IPS-15b (cell line): ENCODE results near the gene FSD1.

Source experiments
- H3K27me3 ChIP-seq: one replicate; pipeline ENCODE4 v1.6.1; 2013; ENCODE audit warnings: low read length; ENCODE audit not compliant: control insufficient read depth, insufficient read depth
- H3K36me3 ChIP-seq: one replicate; pipeline ENCODE4 v1.6.1; 2013; ENCODE audit warnings: low read length; ENCODE audit not compliant: control insufficient read depth, insufficient read depth
- H3K4me1 ChIP-seq: one replicate; pipeline ENCODE4 v1.6.1; 2013; ENCODE audit warnings: mild to moderate bottlenecking, low read length; ENCODE audit not compliant: control insufficient read depth, insufficient read depth
- H3K4me3 ChIP-seq: one replicate; pipeline ENCODE4 v1.5.1; 2013; ENCODE audit warnings: low read depth, low read length
- H3K9ac ChIP-seq: one replicate; pipeline ENCODE4 v1.6.1; 2013; ENCODE audit warnings: low read depth, mild to moderate bottlenecking, low read length
- H3K9me3 ChIP-seq: one replicate; pipeline ENCODE4 v1.6.1; 2013; ENCODE audit warnings: mild to moderate bottlenecking, low read length; ENCODE audit not compliant: control insufficient read depth, insufficient read depth

The FSD1 gene

GRCh38 chr19:4354897-4355296, 50.5 kb downstream of the FSD1 start:
- H3K36me3 ChIP-seq = peaks cover 15% of the 10 kb centered on the region
- H3K27me3 ChIP-seq = no peaks in the 10 kb centered on the region
- H3K9me3 ChIP-seq = no peaks in the 10 kb centered on the region
- H3K4me3 ChIP-seq = no peak overlapping the region
- no peak overlapping the region for H3K9ac ChIP-seq
- H3K4me1 ChIP-seq = no peaks in the 10 kb centered on the region

- no peak overlapping the region for H3K9ac ChIP-seq
- H3K4me1 ChIP-seq = no peaks in the 10 kb centered on the region
- H3K9me3 ChIP-seq = no peaks in the 10 kb centered on the region
- no peaks in the 10 kb centered on the region for H3K27me3 ChIP-seq
- peaks cover 24% of the 10 kb centered on the region for H3K36me3 ChIP-seq
- no peak overlapping the region for H3K4me3 ChIP-seq
These were observed 52.8 kb downstream of the FSD1 start for GRCh38 chr19:4357095-4357797.

- H3K9me3 ChIP-seq = no peaks in the 10 kb centered on the region
- no peak overlapping the region for H3K9ac ChIP-seq
- H3K4me1 ChIP-seq = no peaks in the 10 kb centered on the region
- H3K36me3 ChIP-seq = peaks cover 30% of the 10 kb centered on the region
- no peak overlapping the region for H3K4me3 ChIP-seq
- H3K27me3 ChIP-seq = no peaks in the 10 kb centered on the region
These were observed 53.5 kb downstream of the FSD1 start for GRCh38 chr19:4357921-4358326.

GRCh38 chr19:4358709-4359626, 54.6 kb downstream of the FSD1 start:
- H3K36me3 ChIP-seq = peaks cover 36% of the 10 kb centered on the region
- H3K4me3 ChIP-seq = no peak overlapping the region
- no peak overlapping the region for H3K9ac ChIP-seq
- no peaks in the 10 kb centered on the region for H3K4me1 ChIP-seq
- no peaks in the 10 kb centered on the region for H3K27me3 ChIP-seq
- H3K9me3 ChIP-seq = no peaks in the 10 kb centered on the region

GRCh38 chr19:4359627-4360000, 55.2 kb downstream of the FSD1 start:
- Histone ChIP-seq H3K27me3 (no peaks in the 10 kb centered on the region), H3K4me3 (no peak overlapping the region), H3K36me3 (peaks cover 39% of the 10 kb centered on the region), H3K4me1 (no peaks in the 10 kb centered on the region), H3K9ac (no peak overlapping the region), H3K9me3 (no peaks in the 10 kb centered on the region)

DNA sequence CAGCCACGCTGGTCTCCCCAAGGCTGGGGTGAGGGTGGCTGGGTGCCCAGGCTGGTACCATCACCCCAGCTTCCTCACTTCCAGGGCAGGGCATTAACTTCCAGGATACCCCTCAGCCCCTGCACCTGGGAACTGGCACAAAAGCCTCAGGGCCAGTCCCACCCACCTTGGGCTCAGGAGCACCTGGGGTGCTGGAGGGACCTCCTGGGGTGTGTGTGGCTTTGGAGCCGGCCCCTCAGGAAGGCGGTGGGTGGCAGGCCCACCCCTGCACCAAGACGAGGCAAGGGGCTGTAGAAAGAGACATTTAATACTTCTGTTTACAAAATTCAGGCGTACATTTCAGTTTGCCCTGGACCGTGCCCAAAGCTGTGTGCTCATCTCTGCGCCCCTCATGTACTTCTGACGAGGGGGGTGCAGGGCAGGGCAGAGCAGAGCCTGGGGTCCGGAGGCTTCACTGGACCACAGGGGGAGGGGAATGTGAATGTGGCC, 55.7 kb downstream of the FSD1 start:
- no peak overlapping the region for H3K4me3 ChIP-seq
- no peak overlapping the region for H3K9ac ChIP-seq
- H3K36me3 ChIP-seq = peaks cover 41% of the 10 kb centered on the region
- H3K27me3 ChIP-seq = no peaks in the 10 kb centered on the region
- H3K9me3 ChIP-seq = no peaks in the 10 kb centered on the region
- H3K4me1 ChIP-seq = no peaks in the 10 kb centered on the region

DNA sequence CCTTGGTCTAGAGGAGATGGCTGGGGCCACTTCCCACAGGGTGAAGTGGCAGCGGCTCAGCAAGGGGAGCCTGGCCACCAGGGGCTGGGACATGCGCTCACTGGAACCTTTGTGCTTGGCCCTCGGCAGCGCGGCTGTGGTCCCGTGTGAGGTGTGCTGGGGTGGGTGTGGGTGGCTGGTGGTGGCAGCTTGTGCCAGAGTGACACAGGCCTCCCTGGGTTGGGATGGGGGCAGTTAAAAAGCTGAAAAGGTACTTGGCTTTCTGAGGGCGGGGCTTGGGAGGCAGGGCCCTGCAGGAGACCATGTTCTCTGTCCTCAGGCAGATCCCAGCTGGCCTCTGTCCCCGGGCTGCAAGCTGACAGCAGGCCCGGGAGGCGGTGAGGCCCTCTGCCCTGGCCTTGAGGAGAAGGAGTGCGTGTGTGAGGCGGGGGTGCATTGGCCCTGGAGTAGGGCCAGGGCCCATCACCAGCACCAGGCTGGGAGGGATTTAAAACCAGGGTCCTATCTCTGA, 56.3 kb downstream of the FSD1 start:
- no peaks in the 10 kb centered on the region for H3K4me1 ChIP-seq
- no peak overlapping the region for H3K4me3 ChIP-seq
- no peak overlapping the region for H3K9ac ChIP-seq
- H3K36me3 ChIP-seq = peaks cover 44% of the 10 kb centered on the region
- H3K9me3 ChIP-seq = no peaks in the 10 kb centered on the region
- H3K27me3 ChIP-seq = no peaks in the 10 kb centered on the region

GRCh38 chr19:4361152-4362046, 57.0 kb downstream of the FSD1 start:
- peaks cover 51% of the 10 kb centered on the region for H3K36me3 ChIP-seq
- no peaks in the 10 kb centered on the region for H3K9me3 ChIP-seq
- H3K4me3 ChIP-seq = no peak overlapping the region
- no peaks in the 10 kb centered on the region for H3K4me1 ChIP-seq
- no peak overlapping the region for H3K9ac ChIP-seq
- no peaks in the 10 kb centered on the region for H3K27me3 ChIP-seq

- peaks cover 51% of the 10 kb centered on the region for H3K36me3 ChIP-seq
- no peaks in the 10 kb centered on the region for H3K27me3 ChIP-seq
- no peak overlapping the region for H3K9ac ChIP-seq
- H3K4me3 ChIP-seq = no peak overlapping the region
- H3K9me3 ChIP-seq = no peaks in the 10 kb centered on the region
- H3K4me1 ChIP-seq = no peaks in the 10 kb centered on the region
These were observed 57.9 kb downstream of the FSD1 start for GRCh38 chr19:4362101-4362828.

DNA sequence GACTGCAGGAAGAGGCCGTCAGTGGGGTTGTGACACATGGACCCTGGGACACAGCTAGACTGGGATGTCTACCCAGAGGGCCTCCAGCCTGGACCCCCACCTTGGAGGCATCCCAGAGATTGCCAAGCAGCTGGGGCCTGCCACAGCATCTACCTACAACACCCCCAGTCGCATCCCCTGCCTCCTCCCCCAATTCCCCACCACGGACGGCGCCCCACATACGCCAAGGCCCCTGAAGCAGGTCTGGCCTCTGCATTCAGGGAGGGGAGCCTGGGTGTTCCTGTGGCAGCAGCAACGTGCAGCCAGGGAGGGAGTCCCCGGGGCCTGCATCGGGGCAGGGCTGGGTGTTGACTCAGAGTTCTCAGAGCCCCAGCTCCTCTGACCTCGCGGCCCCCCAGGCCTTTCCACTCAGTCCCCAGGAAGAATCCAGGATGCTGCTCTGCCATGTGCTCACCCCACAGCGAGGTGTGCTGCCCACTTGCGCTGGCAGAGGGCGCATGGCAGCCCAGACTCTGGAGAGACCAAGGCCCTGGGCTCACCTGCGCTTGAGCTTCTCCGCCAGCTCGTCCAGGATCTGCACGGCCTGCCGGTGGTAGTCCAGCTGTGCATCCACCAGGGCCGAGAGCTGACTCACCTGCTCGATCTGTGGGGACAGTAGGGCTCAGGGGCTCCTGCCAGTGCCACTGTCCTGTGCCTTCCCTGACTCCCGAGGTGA, 58.6 kb downstream of the FSD1 start:
- no peaks in the 10 kb centered on the region for H3K27me3 ChIP-seq
- no peak overlapping the region for H3K4me3 ChIP-seq
- no peak overlapping the region for H3K9ac ChIP-seq
- H3K4me1 ChIP-seq = no peaks in the 10 kb centered on the region
- H3K9me3 ChIP-seq = no peaks in the 10 kb centered on the region
- peaks cover 51% of the 10 kb centered on the region for H3K36me3 ChIP-seq
